Stimulated activated CD8-positive, alpha-beta memory T cell treated with anti-CD3 and anti-CD28 coated beads, Interleukin-12 subunit alpha, Interleukin-12 subunit beta, amount 100 ng/mL, for 24 hours (primary cell): ENCODE results near the gene MYBBP1A.

Experiments used
- DNase-seq: peaks from one replicate; pipeline ENCODE4 v3.0.0-alpha.2; 2020; ENCODE audit errors: extremely low read depth

The MYBBP1A gene

GRCh38 chr17:4549781-4550533 is 5.2 kb downstream of the MYBBP1A start:
- no peak for DNase-seq

- DNase-seq: no peak
Measured at GRCh38 chr17:4548721-4549531, 6.3 kb downstream of the MYBBP1A start.

- no peak for DNase-seq
Measured at GRCh38 chr17:4548061-4548461, 7.1 kb downstream of the MYBBP1A start.

GRCh38 chr17:4547118-4547906 is 7.9 kb downstream of the MYBBP1A start:
- DNase-seq: no peak

GRCh38 chr17:4545217-4545951 is 9.8 kb downstream of the MYBBP1A start:
- DNase-seq: no peak

GRCh38 chr17:4544951-4545216 is 10.3 kb downstream of the MYBBP1A start:
- DNase-seq: no peak

GRCh38 chr17:4544135-4544950 is 10.8 kb downstream of the MYBBP1A start:
- DNase-seq: no peak

- no peak for DNase-seq
Measured at GRCh38 chr17:4543557-4544026, 11.6 kb downstream of the MYBBP1A start.

GRCh38 chr17:4542726-4543191 is 12.4 kb downstream of the MYBBP1A start:
- no peak for DNase-seq

GRCh38 chr17:4542003-4542725 is 13.0 kb downstream of the MYBBP1A start:
- DNase-seq: no peak

GRCh38 chr17:4541328-4542002 is 13.7 kb downstream of the MYBBP1A start:
- DNase-seq: no peak

GRCh38 chr17:4540687-4541327 is 14.4 kb downstream of the MYBBP1A start:
- no peak for DNase-seq

- DNase-seq: no peak
Measured at GRCh38 chr17:4540224-4540651, 14.9 kb downstream of the MYBBP1A start.

GRCh38 chr17:4539576-4540223 is 15.5 kb downstream of the MYBBP1A start:
- DNase-seq: no peak

GRCh38 chr17:4539025-4539424 is 16.2 kb downstream of the MYBBP1A start:
- DNase-seq: no peak

- no peak for DNase-seq
Measured at GRCh38 chr17:4538236-4539002, 16.8 kb downstream of the MYBBP1A start.

GRCh38 chr17:4537451-4538235 is 17.5 kb downstream of the MYBBP1A start:
- no peak for DNase-seq
